Aorta (tissue), 5 donors: ENCODE data around the gene RHBDL1. TPM values are rescaled to one million over a fixed set of nuclear protein-coding genes. Genes with fewer than 3 reads are reported as not detected.

Source experiments
- ATAC-seq: fragments of 200-7000 bp; cut with Tn5 transposase; one replicate; pipeline ENCODE4 v1.9.1; 2022; ENCODE audit warnings: moderate library complexity; ENCODE audit not compliant: low FRiP score
- DNase-seq, 2 donors: peaks; one replicate each; pipeline ENCODE4 v3.0.0-alpha.2; 2020
- H3K27ac ChIP-seq, 2 donors: one replicate each; pipeline ENCODE4 v1.5.1; 2013; ENCODE audit warnings: low read length in 2 of 2, mild to moderate bottlenecking in 2 of 2, moderate library complexity in 2 of 2, control low read depth in 1 of 2, inconsistent platforms in 1 of 2, low read depth in 1 of 2
- H3K27me3 ChIP-seq, 2 donors: one replicate each; pipeline ENCODE4 v1.6.1; 2013; ENCODE audit warnings: control low read depth in 1 of 2, low read length in 1 of 2, mild to moderate bottlenecking in 1 of 2, moderate library complexity in 1 of 2; ENCODE audit not compliant: insufficient read depth in 2 of 2, control insufficient read depth in 1 of 2
- H3K36me3 ChIP-seq, 2 donors: one replicate each; pipeline ENCODE4 v1.6.1; 2013; ENCODE audit warnings: control low read depth in 1 of 2, low read length in 1 of 2, mild to moderate bottlenecking in 1 of 2; ENCODE audit not compliant: insufficient read depth in 2 of 2, control insufficient read depth in 1 of 2
- H3K4me1 ChIP-seq, 2 donors: one replicate each; pipeline ENCODE4 v1.6.1; 2013; ENCODE audit warnings: low read length in 2 of 2, control low read depth in 1 of 2, mild to moderate bottlenecking in 1 of 2, moderate library complexity in 1 of 2; ENCODE audit not compliant: insufficient read depth in 2 of 2, control insufficient read depth in 1 of 2
- H3K4me3 ChIP-seq, 2 donors: one replicate each; pipeline ENCODE4 v1.5.1; 2013; ENCODE audit warnings: low read length in 2 of 2, control low read depth in 1 of 2, mild to moderate bottlenecking in 1 of 2
- H3K9me3 ChIP-seq: one replicate; pipeline ENCODE4 v1.6.1; 2013; ENCODE audit warnings: mild to moderate bottlenecking, low read length; ENCODE audit not compliant: control insufficient read depth
- WGBS, 2 donors: extraction: QIAGEN DNeasy Blood & Tissue Kit; methylation state at CpG; one replicate each; pipeline ENCODE4 v1.1.7; 2013; 5-methylcytosine and 5-hydroxymethylcytosine counted together
- intact Hi-C, 2 donors: fragments of 100-400 bp; cut with DNase I; formaldehyde crosslinking; loops; one replicate each; pipeline versions ENCODE4 v1.14.2 to v1.15.0; 2022
- polyA plus RNA-seq, 2 donors: library from polyadenylated mRNA; stranded (reverse); fragments of 200-250 nt; gene quantifications; one replicate each; pipeline ENCODE4 v1.2.3, GENCODE V29; 2013
- total RNA-seq, 2 donors: library from RNA; stranded (reverse); fragmentation: NEBNext Ultra II Directional; extraction: Animal tissue kit (Norgen Biotek cat#: 25700); gene quantifications; one replicate each; pipeline ENCODE4 v1.2.1, GENCODE V29; 2021
- donor health status: healthy with polysubstance abuse.
- donor health status: Bipolar disorder and iron deficiency.
- donor health status: DM: no; HTN: no; CAD: no.
- donor health status: DM: no; HTN: no; CAD: no.
- donor health status: DM: yes; HTN: yes; CAD: no.

The RHBDL1 gene
- total and polyA plus RNA-seq, 4 donors, result 0.88 to 1.5 (median 1.3) TPM; not detected in 1

DNA sequence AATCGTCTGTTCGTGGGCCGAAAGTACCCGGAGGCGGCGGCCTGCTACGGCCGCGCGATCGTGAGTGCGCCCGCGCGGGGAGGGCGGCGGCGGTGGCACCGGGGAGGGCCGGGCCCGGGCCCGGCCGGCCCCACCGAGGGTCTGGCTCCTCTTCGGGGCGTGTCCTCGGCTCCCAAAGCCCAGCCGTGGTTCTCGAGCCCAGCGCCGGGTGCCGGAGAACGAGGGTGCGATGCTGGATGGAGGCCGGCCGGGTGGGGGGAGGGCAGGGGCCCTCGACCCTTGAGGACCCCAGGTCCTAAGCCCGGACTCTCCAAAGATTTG, 5.1 kb downstream of the RHBDL1 start:
- intact Hi-C loops, result no loop called here
- 0 to 1% methylated on average over 33 to 38 of the region's 38 CpGs for WGBS, 2 donors

GRCh38 chr16:680967-681745, 5.7 kb downstream of the RHBDL1 start:
- Histone ChIP-seq H3K4me1 (no peaks in the 10 kb centered on the region), H3K27ac (no peak overlapping the region), H3K36me3 (peaks cover 0 to 5% of the 10 kb centered on the region in 2 donors), H3K9me3 (no peaks in the 10 kb centered on the region), H3K4me3 (peak overlapping the region; percentile 67 to 73), H3K27me3 (no peaks in the 10 kb centered on the region)
- 42% methylated on average over 44 of the region's 44 CpGs for WGBS, 2 donors
- DNase-seq, result no peak
- intact Hi-C loops, result no loop called here
- ATAC-seq, result no peak

More for the DNA sequence above, 5.1 kb downstream of the RHBDL1 start:
- ATAC-seq, result no peak
- no peaks in the 10 kb centered on the region for H3K9me3 ChIP-seq
- peaks cover 0 to 5% of the 10 kb centered on the region in 2 donors for H3K36me3 ChIP-seq
- H3K27me3 ChIP-seq, result no peaks in the 10 kb centered on the region
- peak overlapping the region; percentile 67 to 73 for H3K4me3 ChIP-seq
- no peaks in the 10 kb centered on the region for H3K4me1 ChIP-seq
- peak overlapping the region in 1 of 2 donors; percentile 19 for H3K27ac ChIP-seq
- no peak for DNase-seq

GRCh38 chr16:681746-682427, 6.4 kb downstream of the RHBDL1 start:
- DNase-seq (no peak), ATAC-seq (no peak)
- intact Hi-C loops, result no loop called here
- WGBS, 2 donors, result 76 to 78% methylated on average over 28 of the region's 28 CpGs
- H3K36me3 ChIP-seq, result peaks cover 0 to 5% of the 10 kb centered on the region in 2 donors
- no peaks in the 10 kb centered on the region for H3K4me1 ChIP-seq
- H3K27ac ChIP-seq, result no peak overlapping the region
- H3K9me3 ChIP-seq, result no peaks in the 10 kb centered on the region
- H3K4me3 ChIP-seq, result no peak overlapping the region
- no peaks in the 10 kb centered on the region for H3K27me3 ChIP-seq

DNA sequence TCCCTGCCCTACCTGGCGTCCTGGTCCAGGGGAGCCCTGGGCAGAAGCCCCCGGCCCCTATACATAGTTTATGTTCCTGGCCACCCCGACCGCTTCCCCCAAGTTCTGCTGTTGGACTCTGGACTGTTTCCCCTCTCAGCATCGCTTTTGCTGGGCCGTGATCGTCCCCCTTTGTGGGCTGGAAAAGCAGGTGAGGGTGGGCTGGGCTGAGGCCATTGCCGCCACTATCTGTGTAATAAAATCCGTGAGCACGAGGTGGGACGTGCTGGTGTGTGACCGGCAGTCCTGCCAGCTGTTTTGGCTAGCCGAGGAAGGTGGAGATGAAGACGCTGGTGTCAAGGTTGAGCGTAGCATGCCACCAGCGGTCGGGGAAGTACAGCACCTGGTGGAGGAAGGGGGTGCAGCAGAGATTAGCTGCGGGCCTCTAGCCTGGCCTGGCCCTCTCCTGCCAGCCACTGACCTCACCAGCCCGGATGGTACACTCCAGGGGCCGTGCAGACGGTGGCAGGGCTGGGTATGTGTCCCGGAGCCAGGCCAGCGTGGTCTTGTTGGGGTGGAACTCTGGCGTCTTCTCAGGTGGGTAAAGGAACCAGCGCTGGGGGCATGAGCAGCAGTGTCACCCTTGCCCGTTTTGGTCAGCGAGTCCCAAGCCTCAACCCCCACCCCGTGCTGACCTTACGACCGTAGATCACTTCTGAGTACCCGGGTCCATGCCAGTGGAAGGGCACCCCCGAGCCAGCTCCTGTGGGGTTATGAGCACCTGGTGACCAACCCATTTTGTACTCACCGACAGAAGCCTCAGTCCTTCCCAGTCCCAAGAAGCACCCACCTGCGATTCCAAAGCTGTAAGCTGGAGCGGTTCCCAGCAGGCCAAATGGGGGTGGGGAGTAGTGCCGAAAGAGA, 7.3 kb downstream of the RHBDL1 start:
- Histone ChIP-seq H3K36me3 (peaks cover 0 to 5% of the 10 kb centered on the region in 2 donors), H3K27ac (no peak overlapping the region), H3K4me3 (no peak overlapping the region), H3K9me3 (no peaks in the 10 kb centered on the region), H3K27me3 (no peaks in the 10 kb centered on the region), H3K4me1 (no peaks in the 10 kb centered on the region)
- no peak for ATAC-seq
- intact Hi-C loops, result no loop called here
- WGBS, 2 donors, result 82% methylated on average over 36 of the region's 36 CpGs
- DNase-seq, result no peak

GRCh38 chr16:683396-684070, 8.1 kb downstream of the RHBDL1 start:
- no peaks in the 10 kb centered on the region for H3K27me3 ChIP-seq
- no peak overlapping the region for H3K27ac ChIP-seq
- ATAC-seq, result no peak
- DNase-seq, result no peak
- intact Hi-C loops, result no loop called here
- H3K9me3 ChIP-seq, result no peaks in the 10 kb centered on the region
- no peaks in the 10 kb centered on the region for H3K4me1 ChIP-seq
- peak overlapping the region; percentile 37 to 53 for H3K4me3 ChIP-seq
- WGBS, 2 donors, result 16 to 20% methylated on average over 40 to 57 of the region's 57 CpGs
- peaks cover 0 to 5% of the 10 kb centered on the region in 2 donors for H3K36me3 ChIP-seq

DNA sequence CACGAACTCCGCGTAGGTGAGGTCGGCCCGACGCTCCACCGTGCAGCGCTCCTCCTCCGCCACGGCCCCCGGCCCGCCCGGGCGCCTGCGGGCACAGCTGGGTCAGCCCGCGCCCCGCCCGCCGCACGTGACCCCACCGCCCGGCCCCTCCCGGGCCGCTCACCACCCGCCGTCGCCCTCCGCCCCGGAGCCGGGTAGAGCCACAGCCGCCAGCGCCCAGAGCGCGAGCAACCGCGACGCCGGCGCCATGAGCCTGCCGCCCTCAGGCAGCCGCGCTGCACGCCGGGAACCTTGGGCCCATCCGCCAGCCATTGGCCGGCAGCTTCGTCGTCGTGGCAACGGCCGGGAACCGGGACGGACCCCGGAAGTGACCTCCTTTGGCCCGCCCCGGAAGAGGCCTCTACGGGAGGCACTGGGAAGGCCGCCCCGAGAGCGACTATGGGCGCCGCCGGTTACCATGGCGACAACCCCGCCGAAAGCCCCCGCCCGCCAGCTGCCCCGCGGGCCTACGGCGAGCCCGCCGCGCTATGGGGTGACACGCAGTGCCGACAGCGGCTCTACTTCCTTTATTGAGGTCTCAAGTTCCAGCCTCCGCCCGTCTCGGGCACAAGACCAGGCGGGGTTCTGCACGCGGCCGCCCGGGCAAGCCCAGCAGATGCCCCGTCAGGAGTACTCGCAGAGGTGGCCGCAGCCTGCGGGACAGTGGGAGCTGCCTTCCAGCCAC, 8.8 kb downstream of the RHBDL1 start, which contains the start of gene JMJD8:
Gene JMJD8, minus strand, starts transcription at position 264 of the 724 bp plus-strand sequence. Its CDS starts 15 bp downstream, at position 249.
- DNase-seq (peak; percentile 99 to 100), ATAC-seq (peak; percentile 85)
- no peaks in the 10 kb centered on the region for H3K9me3 ChIP-seq
- peak within 1 kb of the TSS in 1 of 2 donors; percentile 28 for H3K27ac ChIP-seq
- H3K27me3 ChIP-seq, result no peaks in the 10 kb centered on the region
- peak within 1 kb of the TSS; percentile 37 to 53 for H3K4me3 ChIP-seq
- 3 to 4% methylated on average over 66 to 91 of the region's 91 CpGs for WGBS, 2 donors
- intact Hi-C loops, result no loop called here
- H3K4me1 ChIP-seq, result no peaks in the 10 kb centered on the region
- peaks cover 0 to 5% of the 10 kb centered on the region in 2 donors for H3K36me3 ChIP-seq

GRCh38 chr16:684961-685696, 9.7 kb downstream of the RHBDL1 start:
- no peak overlapping the region for H3K4me3 ChIP-seq
- intact Hi-C loops, result no loop called here
- H3K27me3 ChIP-seq, result no peaks in the 10 kb centered on the region
- no peaks in the 10 kb centered on the region for H3K4me1 ChIP-seq
- H3K36me3 ChIP-seq, result peaks cover 0 to 5% of the 10 kb centered on the region in 2 donors
- H3K9me3 ChIP-seq, result no peaks in the 10 kb centered on the region
- ATAC-seq, result no peak
- peak in 1 of 2 donors; percentile 71 for DNase-seq
- no peak overlapping the region for H3K27ac ChIP-seq
- 94 to 95% methylated on average over 55 to 61 of the region's 61 CpGs for WGBS, 2 donors
